OCI-LY1 (cell line): ENCODE measurements around the gene KCNIP4.

Experiments used
- CTCF ChIP-seq: fragments of 200-600 bp; sonication (generic), shearing (Covaris generic); IDR thresholded peaks from 2 replicates; pipeline ENCODE4 v1.5.1; 2017; ENCODE audit warnings: mild to moderate bottlenecking, antibody characterized with exemption, low read length, moderate library complexity, mixed read lengths
- EZH2 ChIP-seq: fragments of 200-600 bp; sonication (generic), shearing (Covaris generic); IDR thresholded peaks from 2 replicates; pipeline ENCODE4 v1.8.0; 2017; ENCODE audit warnings: borderline replicate concordance, mixed run types, mild to moderate bottlenecking, antibody characterized with exemption, low read length, moderate library complexity, mixed read lengths

- TF ChIP-seq CTCF: no peak
- TF ChIP-seq EZH2: no peak
These were observed 47.3 kb downstream of the KCNIP4 start for GRCh38 chr4:21901281-21901680.
